Measurements from ENCODE around the gene EHBP1L1.

EHBP1L1 gene

GRCh38 chr11:65577756-65578109, 1.9 kb downstream of the EHBP1L1 start:
- DNase-seq (ENCODE audit: low read depth, low spot score) = no peak

- no peak for DNase-seq (ENCODE audit: low read depth, low spot score)
These were observed 2.3 kb downstream of the EHBP1L1 start for GRCh38 chr11:65578134-65578533.

GRCh38 chr11:65578667-65579066, 2.8 kb downstream of the EHBP1L1 start:
- DNase-seq (ENCODE audit: low read depth, low spot score) = no peak

DNA sequence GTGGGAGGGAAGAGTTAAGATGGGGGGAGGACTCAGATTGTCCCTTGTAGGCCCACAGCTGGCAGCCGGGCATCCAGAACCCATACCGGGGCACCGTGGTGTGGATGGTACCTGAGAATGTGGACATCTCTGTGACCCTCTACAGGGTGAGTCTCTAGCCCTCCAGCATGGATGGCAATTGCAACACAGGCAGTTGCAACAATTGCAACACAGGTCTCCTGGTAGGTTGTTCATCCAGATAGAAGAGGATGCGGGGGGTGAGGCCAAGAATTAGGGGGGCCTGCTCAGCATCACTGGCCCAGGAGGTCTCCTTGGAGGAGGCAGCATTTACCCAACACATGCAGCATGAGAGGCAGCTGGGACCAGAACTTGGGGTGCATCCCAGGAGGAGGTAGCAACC, 3.4 kb downstream of the EHBP1L1 start:
- no peak for DNase-seq (ENCODE audit: low read depth, low spot score)

- no peak for DNase-seq (ENCODE audit: low read depth, low spot score)
These were observed 4.3 kb downstream of the EHBP1L1 start for GRCh38 chr11:65580031-65580692.

- DNase-seq (ENCODE audit: low read depth, low spot score) = no peak
These were observed 4.9 kb downstream of the EHBP1L1 start for GRCh38 chr11:65580756-65581155.

DNA sequence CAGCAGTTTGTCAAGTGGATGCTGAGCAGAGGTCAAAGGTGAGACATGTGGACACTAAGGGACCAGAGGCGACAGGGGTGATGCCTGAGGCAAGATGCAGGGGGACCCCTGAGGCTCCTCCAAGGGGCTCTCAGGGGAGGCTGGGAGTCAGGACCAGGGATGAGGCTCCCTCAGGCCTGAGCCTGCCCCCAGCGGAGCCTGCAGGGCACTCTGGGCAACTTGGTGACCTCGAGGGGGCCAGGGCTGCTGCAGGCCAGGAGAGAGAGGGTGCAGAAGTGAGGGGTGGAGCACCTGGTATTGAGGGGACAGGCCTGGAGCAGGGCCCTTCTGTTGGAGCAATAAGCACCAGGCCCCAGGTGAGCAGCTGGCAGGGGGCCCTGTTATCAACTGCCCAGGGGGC, 6.1 kb downstream of the EHBP1L1 start:
- DNase-seq (ENCODE audit: low read depth, low spot score) = no peak

- DNase-seq (ENCODE audit: low read depth, low spot score) = no peak
These were observed 7.7 kb downstream of the EHBP1L1 start for GRCh38 chr11:65583589-65583988.

DNA sequence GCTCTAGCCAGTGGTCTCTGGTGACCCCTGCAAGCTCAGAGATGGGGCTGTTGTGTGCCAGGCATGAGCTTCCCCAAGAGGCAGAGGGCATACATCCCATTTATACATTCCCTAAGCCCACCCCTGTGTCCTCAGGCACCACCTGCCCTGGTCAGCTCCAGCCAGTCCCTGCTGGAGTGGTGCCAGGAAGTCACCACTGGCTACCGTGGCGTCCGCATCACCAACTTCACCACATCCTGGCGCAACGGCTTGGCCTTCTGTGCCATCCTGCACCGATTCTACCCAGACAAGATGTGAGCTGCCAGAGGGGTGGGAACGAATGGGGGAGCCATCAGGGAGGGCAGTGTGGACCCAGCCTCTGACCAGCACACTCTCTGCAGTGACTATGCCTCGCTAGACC, 8.3 kb downstream of the EHBP1L1 start:
- no peak for DNase-seq (ENCODE audit: low read depth, low spot score)

DNA sequence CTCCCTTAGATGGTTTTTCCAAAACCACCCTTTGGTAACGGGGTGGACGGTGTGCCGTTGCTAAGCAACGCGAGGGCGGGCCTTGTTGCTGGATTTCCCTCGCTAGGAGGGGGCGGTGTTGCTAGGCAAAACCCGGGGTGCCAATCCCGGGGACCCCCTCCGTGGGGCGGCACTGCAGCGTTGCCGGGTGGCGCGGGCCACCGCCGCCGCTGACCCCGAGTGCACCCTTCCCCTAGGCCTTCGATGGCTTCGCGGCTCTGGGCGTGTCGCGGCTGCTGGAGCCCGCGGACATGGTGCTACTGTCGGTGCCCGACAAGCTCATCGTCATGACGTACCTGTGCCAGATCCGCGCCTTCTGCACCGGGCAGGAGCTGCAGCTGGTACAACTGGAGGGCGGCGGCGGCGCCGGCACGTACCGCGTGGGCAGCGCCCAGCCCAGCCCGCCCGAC, 8.9 kb downstream of the EHBP1L1 start:
- no peak for DNase-seq (ENCODE audit: low read depth, low spot score)

DNA sequence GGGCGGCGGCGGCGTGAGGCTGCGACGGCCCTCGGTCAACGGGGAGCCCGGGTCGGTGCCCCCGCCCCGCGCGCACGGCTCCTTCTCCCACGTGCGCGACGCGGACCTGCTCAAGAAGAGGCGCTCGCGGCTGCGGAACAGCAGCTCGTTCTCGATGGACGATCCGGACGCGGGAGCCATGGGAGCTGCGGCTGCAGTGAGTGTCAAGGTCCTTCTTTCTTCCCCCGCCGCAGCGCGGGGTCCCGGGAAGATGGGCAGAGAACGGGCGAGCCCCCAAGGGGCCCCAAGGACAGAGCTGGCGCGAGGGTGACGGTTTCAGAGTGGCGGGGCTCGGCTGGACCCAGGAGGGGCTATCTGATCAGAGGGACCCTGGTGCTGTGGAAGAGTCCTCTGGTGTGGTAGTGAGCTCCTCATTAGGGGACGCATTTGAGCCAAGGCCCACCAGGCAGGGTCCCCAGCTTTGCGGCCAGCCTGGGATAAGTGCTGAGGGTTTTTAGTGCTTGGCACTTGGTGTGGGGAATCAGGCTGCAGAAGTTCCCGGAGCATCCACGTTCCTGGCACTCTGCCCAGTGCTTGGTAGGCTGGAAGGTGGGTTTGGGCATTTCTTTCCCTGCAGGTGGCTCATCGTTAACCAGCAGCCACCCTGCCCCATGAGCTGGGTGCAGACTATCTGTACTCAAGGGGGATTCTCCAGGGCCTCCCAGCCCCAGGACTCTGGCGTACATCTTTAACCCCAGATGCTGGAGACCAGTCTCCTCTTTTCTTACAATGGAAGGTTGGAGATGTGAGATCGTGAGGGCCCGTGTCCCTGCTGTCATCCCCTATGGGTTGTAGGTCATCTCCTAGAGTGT, 9.8 kb downstream of the EHBP1L1 start:
- DNase-seq (ENCODE audit: low read depth, low spot score) = no peak

DNA sequence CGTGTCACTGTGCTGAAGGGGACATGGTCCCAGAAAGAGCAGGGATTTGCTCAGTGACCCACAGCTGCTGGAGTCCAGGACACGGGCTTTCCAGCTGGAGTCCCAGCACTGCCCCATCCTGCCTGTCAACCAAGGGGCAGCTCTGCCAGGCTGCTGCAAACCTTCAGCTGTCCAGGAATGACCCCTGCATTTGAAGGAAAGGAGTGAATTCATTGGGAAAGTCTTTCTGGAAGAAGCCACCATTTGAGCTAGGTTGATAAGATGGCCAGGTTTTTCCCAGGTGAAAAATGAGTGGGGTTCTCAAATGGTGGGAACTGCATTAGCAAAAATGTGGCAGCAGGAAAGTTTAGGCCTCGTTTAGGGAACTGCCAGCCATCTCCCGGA, 10.4 kb downstream of the EHBP1L1 start:
- DNase-seq (ENCODE audit: low read depth, low spot score) = no peak

DNA sequence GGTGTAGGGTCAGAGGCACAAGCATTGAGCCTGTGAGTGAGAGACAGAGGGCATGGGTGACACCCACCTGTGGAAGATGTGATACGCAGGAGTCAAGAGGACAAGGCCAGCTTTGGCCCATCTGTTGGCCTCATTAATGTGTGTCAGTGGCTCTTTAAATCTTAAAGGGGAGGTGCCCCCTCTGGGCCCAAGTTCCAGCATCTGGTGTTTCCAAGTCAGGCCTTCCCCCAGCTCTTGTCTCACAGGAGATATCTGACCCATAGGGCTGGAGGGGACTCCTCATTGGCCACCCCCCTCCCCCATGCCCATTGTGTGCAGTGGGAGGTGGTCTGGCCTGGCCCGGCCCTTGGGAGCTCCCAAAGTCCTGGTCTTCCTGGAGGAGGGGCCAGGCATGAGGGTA, 10.8 kb downstream of the EHBP1L1 start:
- peak; percentile 53 for DNase-seq (ENCODE audit: low read depth, low spot score)

DNA sequence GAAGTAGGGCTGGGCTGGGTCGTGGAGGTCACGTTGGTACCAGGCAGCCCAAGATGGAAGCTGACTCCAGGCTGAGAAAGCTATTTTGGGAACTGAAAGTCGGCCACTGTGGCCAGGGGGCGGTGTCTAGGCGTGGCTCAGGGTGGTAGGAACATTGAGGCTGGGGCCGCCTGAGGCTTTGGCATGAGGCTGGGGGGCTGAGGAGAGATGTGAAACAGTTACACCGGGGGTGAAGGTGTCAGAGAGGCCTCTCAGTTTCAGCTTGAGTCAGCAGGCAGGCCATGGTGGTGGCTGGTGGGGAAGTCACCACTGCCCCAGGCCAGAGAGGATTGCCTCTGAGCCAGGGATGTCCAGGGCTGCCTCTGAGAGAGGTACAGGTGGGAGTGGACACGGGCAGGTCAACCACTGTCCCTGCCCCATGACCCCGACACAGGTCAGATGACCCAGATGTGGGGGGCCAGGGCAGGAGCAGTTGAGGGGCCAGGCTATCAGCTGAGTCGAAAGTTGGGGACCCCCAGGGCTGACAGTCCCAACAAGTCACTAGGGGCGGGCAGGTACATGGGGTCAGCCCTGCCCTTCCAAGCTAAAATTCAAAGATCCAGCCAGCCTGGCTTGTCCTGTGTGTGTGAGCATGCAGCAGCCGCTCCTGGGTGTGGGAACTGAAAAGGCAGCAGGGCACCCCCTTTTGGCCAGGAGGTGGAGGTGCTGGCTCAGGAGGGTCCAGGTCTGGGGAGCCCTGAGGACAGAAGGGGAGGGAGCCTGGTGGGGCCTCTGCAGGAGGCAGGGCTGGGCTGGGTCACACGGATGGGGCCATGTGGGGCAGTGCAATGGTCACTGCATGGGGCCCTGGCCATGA, 12.6 kb downstream of the EHBP1L1 start:
- peak; percentile 79 for DNase-seq (ENCODE audit: low read depth, low spot score)

DNA sequence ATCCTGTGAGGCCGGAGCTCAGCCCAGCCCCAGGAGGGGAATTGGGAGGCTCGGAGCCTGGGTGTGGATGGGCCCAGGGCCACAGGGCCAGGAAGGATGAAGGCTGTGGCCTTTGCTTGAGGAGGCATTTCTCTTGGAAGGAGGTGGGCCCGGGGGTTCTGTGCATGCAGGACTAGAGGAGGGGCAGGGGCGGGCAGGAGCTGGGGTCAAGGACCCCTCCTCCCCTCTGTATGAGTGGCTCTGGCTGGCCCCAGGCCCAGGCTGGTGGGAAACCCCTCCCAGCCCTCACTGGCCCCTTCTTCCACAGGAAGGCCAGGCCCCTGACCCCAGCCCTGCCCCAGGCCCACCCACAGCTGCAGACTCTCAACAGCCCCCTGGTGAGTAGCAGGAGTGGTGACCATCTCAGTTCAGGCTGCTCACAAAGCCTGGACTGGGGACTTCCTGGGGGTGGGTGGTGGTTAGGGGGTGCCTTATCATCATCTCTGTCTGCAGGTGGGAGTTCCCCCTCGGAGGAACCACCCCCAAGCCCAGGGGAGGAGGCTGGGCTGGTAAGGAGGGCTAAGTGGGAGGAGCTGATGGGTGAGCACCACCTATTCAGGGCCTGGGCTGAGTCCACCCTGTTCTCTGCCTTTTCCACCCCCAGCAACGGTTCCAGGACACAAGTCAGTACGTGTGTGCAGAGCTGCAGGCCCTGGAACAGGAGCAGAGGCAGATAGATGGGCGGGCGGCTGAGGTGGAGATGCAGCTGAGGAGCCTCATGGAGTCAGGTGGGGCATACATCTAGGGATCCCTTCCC, 13.8 kb downstream of the EHBP1L1 start:
- no peak for DNase-seq (ENCODE audit: low read depth, low spot score)

DNA sequence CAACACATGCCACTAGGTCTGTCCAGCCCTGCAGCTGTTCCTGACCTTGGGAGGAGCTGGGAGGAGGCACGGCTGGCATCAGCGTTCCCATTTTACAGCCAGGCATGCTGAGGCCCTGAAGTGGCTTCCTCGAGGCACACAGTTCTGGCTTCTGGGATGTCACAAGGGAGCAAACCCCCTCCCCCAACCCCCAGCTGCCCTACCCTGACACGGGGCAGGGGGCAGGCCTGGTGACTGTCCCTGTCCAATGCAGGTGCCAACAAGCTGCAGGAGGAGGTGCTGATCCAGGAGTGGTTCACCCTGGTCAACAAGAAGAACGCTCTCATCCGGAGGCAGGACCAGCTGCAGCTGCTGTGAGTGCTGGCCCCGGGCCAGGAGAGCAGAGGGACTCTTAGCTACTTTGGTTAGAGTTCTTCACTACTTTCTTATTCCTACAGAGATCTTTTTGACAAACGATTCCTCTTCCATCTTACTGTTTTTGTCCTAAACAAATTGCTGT, 14.4 kb downstream of the EHBP1L1 start:
- DNase-seq (ENCODE audit: low read depth, low spot score) = no peak

DNA sequence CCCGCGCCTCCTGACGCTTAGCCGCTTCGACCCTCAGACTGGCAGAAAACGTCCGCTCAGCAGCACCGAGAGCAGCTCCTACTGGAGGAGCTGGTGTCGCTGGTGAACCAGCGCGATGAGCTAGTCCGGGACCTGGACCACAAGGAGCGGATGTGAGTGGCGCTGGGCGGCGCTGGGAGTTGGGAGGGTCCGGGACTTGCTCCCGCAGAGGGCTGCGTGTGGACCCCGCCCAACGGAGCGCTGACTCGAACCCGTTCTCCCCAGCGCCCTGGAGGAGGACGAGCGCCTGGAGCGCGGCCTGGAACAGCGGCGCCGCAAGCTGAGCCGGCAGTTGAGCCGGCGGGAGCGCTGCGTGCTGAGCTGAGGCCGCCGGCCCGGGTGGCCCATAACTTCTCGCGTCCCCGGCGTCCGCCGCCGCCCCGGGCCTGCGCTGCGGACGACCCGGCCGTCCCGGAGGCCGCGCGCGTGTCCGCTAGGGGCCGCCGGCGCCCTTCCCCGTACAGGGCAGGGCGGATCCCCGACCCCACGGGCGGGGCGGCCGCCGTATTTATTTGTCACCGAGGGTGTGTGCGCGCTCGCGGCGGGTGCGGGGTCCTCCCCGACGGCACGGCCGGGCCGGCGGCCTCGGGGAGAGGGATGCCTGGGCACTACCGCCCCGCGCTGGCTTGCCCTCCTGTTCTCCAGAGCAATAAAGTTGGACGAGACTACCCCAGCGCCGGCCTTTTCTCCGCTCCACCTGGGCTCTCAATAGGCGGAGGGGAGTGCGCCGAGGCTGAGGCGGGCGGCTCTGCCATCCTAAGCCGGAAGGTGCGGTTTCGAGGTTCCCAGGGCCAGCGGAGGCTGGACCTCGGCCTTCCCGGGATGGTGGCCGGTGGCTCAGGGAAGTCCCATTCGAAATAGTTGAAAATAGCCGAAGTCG, 16.3 kb downstream of the EHBP1L1 start:
- peak; percentile 85 for DNase-seq (ENCODE audit: low read depth, low spot score)

- no peak for DNase-seq (ENCODE audit: low read depth, low spot score)
These were observed 17.1 kb downstream of the EHBP1L1 start for GRCh38 chr11:65592858-65593517.

- DNase-seq (ENCODE audit: low read depth, low spot score) = peak; percentile 64
These were observed 17.9 kb downstream of the EHBP1L1 start for GRCh38 chr11:65593518-65594414.

Data from ELF-1 (cell line).